Fibroblast of skin of scalp (primary cell): ENCODE measurements around the gene SMAD1.
"Not testable (repeated sequence)": the region's sequence is repeated elsewhere in the genome, so short reads cannot be mapped to it uniquely, and the experiment has no call there.

Experiments
- DNase-seq: peaks from one replicate; pipeline ENCODE4 v3.0.0-alpha.2; 2013

Gene SMAD1

GRCh38 chr4:145530189-145530588, 48.5 kb downstream of the SMAD1 start:
- DNase-seq: no peak

- no peak for DNase-seq
These were observed 49.0 kb downstream of the SMAD1 start for GRCh38 chr4:145530662-145531061.

- no peak for DNase-seq
These were observed 49.6 kb downstream of the SMAD1 start for GRCh38 chr4:145531223-145531622.

GRCh38 chr4:145531859-145532258, 50.2 kb downstream of the SMAD1 start:
- DNase-seq: no peak

- peak; percentile 21 for DNase-seq
These were observed 51.3 kb downstream of the SMAD1 start for GRCh38 chr4:145533001-145533400.

GRCh38 chr4:145533415-145533814, 51.8 kb downstream of the SMAD1 start:
- not testable (repeated sequence) for DNase-seq

- no peak for DNase-seq
These were observed 52.3 kb downstream of the SMAD1 start for GRCh38 chr4:145533961-145534360.

- DNase-seq: no peak
These were observed 53.5 kb downstream of the SMAD1 start for GRCh38 chr4:145535202-145535601.

GRCh38 chr4:145536044-145536443, 54.4 kb downstream of the SMAD1 start:
- DNase-seq: no peak

GRCh38 chr4:145538596-145538995, 56.9 kb downstream of the SMAD1 start:
- DNase-seq: no peak

GRCh38 chr4:145539671-145540070, 58.0 kb downstream of the SMAD1 start:
- DNase-seq: no peak

- DNase-seq: peak; percentile 65
These were observed 58.6 kb downstream of the SMAD1 start for GRCh38 chr4:145540235-145540634.

- no peak for DNase-seq
These were observed 59.7 kb downstream of the SMAD1 start for GRCh38 chr4:145541346-145541745.

- DNase-seq: no peak
These were observed 63.4 kb downstream of the SMAD1 start for GRCh38 chr4:145545031-145545430.

GRCh38 chr4:145545538-145546174, 64.0 kb downstream of the SMAD1 start:
- peak; percentile 67 for DNase-seq

- no peak for DNase-seq
These were observed 64.7 kb downstream of the SMAD1 start for GRCh38 chr4:145546175-145546915.

GRCh38 chr4:145551660-145552059, 70.0 kb downstream of the SMAD1 start:
- DNase-seq: no peak

GRCh38 chr4:145552181-145552822, 70.6 kb downstream of the SMAD1 start:
- no peak for DNase-seq

GRCh38 chr4:145553375-145553774, 71.7 kb downstream of the SMAD1 start:
- DNase-seq: no peak

- DNase-seq: no peak
These were observed 73.0 kb downstream of the SMAD1 start for GRCh38 chr4:145554691-145555090.

GRCh38 chr4:145557720-145558119, 76.1 kb downstream of the SMAD1 start:
- peak; percentile 71 for DNase-seq

- no peak for DNase-seq
These were observed 81.8 kb downstream of the SMAD1 start for GRCh38 chr4:145563293-145563985.

- DNase-seq: peak; percentile 6
These were observed 82.9 kb downstream of the SMAD1 start for GRCh38 chr4:145564540-145564939.
